Keratinocyte (primary cell): Measurements from ENCODE around the gene DDIT4.

Experiments
- CTCF ChIP-seq, 3 experiments: IDR thresholded peaks in 1 of 3; conservative IDR thresholded peaks in 1 of 3; optimal IDR thresholded peaks in 1 of 3; 2 replicates in 2 of 3; 3 replicates in 1 of 3; pipeline versions ENCODE3 to v1.5.1; 2011; ENCODE audit warnings: low read length in 3 of 3, mild to moderate bottlenecking in 3 of 3, moderate library complexity in 2 of 3, control low read depth in 1 of 3, inconsistent platforms in 1 of 3; ENCODE audit not compliant: insufficient read depth in 2 of 3; ENCODE audit errors: extremely low read depth in 1 of 3
- EZH2 ChIP-seq: IDR thresholded peaks from one replicate; pipeline ENCODE4 v1.6.1; 2012; ENCODE audit warnings: inconsistent platforms, mild to moderate bottlenecking, low read length, moderate library complexity

GRCh38 chr10:72297805-72298591 lies 24.3 kb downstream of the DDIT4 start:
- TF ChIP-seq CTCF (optimal IDR thresholded peaks at IDR 0.05 in 1 of 3, IDR thresholded peaks at IDR 0.05 in 1 of 3, conservative IDR thresholded peaks at IDR 0.05 in 1 of 3; ENCODE audit: extremely low read depth in 1 of 3, insufficient read depth in 2 of 3, low read length in 3 of 3) (no peak), EZH2 (no peak)
